SHP77 treated with DMSO at 0.1 percent for 48 hours (cell line): ENCODE results near the gene PEX12.
"Not testable (repeated sequence)": the region's sequence is repeated elsewhere in the genome, so short reads cannot be mapped to it uniquely, and the experiment has no call there.

Source experiments
- DNase-seq: peaks from one replicate; lab custom pipeline; 2025; lab: John Stamatoyannopoulos, UW

PEX12 gene

GRCh38 chr17:35577830-35578196, 558 bp downstream of the PEX12 start:
- no peak for DNase-seq

DNA sequence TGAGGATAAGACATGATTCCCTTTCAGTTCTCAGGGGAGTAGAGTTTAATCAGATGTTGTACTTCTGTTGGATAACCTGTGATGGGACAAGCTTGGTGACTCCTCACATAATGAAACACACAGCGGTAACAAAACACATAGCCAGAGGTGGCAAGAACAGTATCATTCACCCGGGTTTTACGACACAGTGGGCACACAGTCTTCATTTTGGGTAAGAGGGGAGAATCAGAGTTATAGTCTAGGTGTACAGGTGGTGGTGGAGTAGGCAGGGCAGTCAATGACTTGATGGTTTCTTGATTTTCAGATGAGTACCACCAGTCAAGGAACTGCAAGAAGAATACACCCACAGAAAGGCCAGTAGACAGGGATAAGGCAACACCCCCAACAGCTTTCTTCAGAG, 2.6 kb downstream of the PEX12 start:
- no peak for DNase-seq

- DNase-seq: no peak
Observed at GRCh38 chr17:35569405-35569804, 9.0 kb downstream of the PEX12 start.

GRCh38 chr17:35568561-35568960, 9.8 kb downstream of the PEX12 start:
- DNase-seq: no peak

GRCh38 chr17:35566968-35567367, 11.4 kb downstream of the PEX12 start:
- DNase-seq: no peak

DNA sequence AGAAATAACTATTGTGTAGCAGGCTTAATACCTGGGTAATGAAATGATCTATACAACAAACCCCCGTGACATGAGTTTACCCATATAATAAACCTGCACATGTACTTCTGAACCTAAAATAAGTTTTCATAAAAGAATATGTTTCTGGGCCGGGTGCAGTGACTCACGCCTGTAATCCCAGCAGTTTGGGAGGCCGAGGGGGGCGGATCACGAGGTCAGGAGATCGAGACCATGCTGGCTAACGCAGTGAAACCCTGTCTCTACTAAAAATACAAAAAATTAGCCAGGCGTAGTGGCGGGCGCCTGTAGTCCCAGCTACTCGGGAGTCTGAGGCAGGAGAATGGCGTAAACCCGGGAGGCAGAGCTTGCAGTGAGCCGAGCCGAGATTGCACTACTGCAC, 15.2 kb downstream of the PEX12 start:
- DNase-seq: not testable (repeated sequence)

GRCh38 chr17:35560703-35561102, 17.7 kb downstream of the PEX12 start, which contains the start of gene SLFN14:
Gene SLFN14, minus strand, starts transcription at chr17:35560819. Its CDS starts 2,757 bp downstream, at chr17:35558062.
- no peak for DNase-seq

GRCh38 chr17:35559495-35560210, 18.7 kb downstream of the PEX12 start:
- DNase-seq: no peak

GRCh38 chr17:35557353-35557752, 21.0 kb downstream of the PEX12 start:
- DNase-seq: no peak

DNA sequence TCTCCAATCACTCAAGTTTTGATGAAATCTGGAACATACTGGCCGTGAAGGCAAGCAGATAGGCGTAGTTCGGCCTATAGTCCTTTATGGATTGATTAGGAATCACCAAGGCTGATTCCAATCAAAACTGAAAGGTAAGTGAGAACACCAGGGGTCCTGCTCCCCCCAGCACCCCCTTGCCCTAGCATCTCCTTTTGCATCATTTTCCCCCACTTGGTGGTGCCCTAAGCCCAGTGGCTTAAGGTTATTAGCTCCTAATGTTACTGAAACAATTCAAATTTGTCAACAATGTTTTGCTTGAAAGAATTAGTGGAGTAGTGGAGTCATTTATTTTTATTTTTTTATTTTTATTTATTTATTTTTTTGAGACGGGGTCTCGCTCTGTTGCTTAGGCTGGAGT, 22.7 kb downstream of the PEX12 start:
- no peak for DNase-seq

- DNase-seq: no peak
Observed at GRCh38 chr17:35554668-35555067, 23.7 kb downstream of the PEX12 start.

GRCh38 chr17:35553310-35553709, 25.1 kb downstream of the PEX12 start:
- DNase-seq: no peak

GRCh38 chr17:35548978-35549377, 29.4 kb downstream of the PEX12 start:
- DNase-seq: no peak

GRCh38 chr17:35548208-35548810, 30.1 kb downstream of the PEX12 start:
- no peak for DNase-seq

- no peak for DNase-seq
Observed at GRCh38 chr17:35546487-35546886, 31.9 kb downstream of the PEX12 start.

DNA sequence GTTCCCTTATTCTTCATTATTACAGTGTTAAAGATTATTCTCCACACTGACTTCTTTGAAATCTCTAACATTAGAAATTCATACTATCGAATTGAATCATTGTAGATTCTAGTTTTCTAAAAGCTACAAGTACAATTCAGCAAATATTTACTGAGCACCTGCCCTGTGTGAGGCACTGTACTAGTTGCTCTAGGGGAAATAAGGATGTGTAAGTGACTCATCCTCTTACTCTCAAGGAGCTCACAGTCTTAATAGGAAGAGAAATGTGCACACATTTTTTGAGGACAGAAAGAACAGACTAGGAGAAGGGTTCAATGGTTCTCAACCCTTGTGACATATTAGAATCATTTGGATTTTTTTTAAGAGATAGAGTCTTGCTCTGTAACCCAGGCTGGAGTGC, 33.2 kb downstream of the PEX12 start:
- no peak for DNase-seq

DNA sequence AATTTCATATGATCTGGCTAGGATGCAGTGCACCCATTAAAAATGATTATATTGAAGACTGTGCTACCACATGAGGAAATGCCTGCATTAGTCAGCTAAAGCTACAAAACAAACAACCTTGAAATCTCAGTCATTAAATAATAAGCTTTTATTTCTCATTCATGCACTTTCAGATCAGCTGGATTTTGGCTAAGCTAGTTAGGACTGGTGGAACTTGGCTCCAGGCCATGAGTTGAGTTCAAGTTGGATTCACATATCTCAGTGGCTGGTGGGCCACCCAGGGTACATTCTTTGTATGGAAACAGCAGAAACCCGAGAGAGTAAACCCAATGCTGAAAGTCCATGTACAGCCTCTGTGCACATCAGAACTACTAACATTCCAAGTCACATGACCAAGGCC, 34.5 kb downstream of the PEX12 start:
- no peak for DNase-seq

DNA sequence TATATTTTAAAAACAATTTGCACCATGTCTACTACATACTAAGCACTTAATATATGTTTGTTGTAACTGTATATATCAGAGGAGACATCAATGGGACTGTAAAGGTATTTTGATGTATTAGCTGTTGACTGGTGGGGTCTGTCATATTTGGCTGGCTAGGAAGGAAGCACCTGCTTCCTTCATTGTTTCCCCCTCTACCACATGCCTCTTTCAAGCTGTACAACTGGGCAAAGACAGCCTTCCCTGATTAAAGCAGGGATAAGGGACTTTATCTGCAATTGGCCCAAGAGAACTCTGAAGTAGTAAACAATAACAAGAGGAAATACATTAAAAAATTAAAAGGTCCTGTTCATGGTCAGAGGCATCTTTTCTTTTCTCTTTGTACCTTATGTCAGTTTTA, 35.4 kb downstream of the PEX12 start:
- no peak for DNase-seq

GRCh38 chr17:35541434-35541833, 36.9 kb downstream of the PEX12 start:
- no peak for DNase-seq

DNA sequence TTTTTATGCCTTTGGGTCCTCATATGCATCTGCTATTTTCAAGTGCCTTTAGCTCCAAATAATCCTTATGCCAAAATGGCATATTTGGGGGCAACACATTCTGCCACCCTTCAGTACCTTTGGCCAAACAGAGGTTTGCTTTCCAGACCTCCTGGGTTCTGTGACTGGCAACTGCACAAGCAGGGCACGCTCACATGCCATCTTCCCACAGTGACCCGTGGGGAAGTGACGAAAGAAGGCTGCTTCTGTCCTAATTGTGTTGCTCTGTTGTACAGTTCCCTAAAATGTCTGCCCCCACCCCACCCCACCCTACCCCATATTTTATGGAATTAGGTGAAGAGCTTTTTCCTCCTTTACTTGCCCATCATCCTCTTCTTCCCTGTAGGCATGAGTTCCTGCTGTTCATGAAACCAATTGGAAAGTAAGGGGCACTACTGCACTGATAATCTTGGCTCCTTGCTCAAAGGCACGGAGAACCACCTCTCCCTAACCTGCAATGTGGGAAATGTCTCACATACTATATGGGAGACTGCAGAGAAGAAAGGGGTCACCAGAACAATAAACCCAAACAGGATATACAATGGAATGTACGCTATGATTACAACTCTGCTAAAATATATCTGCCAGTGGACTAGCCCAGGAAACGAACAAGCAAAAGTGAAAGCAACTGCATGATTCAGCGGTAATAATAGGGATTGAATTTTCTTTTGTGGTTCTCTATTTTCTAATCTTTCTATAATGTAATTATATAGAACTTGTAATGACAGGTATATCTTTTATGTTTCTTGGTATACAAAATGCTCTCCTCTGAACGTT, 37.6 kb downstream of the PEX12 start:
- DNase-seq: no peak

DNA sequence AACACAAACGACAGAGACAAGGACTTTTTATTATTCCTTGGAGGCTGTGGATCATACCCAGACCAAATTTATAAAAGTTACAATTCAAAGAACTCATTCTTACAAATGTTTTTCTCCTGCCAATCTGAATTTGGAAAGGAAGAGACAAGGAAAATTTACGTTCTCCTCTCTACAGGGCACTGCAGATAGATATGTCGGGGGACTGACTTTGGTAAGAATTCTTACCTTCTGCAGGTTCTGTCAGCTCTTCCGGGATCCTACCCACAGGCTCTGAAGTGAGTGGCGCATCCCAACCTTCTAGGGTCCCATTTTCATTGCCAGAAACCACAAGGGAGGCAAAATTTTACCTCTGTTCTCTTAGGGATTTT, 38.7 kb downstream of the PEX12 start:
- no peak for DNase-seq

GRCh38 chr17:35537601-35538141, 40.7 kb downstream of the PEX12 start, which contains the start of gene SLFN12L:
Gene SLFN12L, minus strand, starts transcription at chr17:35537678. Its CDS starts 15,314 bp downstream, at chr17:35522364.
- no peak for DNase-seq
